Right lobe of liver (tissue), 6 donors: ENCODE data around the gene TRIM42. TPM values are rescaled to one million over a fixed set of nuclear protein-coding genes. Genes with fewer than 3 reads are reported as not detected.
A peak's percentile ranks its signal among the peaks of the same experiment; 100 is the strongest.

Source experiments
- ATAC-seq, 4 donors: fragments of 200-7000 bp; cut with Tn5 transposase; one replicate each; pipeline ENCODE4 v1.9.1; 2020; ENCODE audit warnings: mild to moderate bottlenecking in 4 of 4, moderate library complexity in 4 of 4
- DNase-seq, 3 donors: peaks; one replicate each; pipeline ENCODE4 v3.0.0-alpha.2; 2020
- H3K27ac ChIP-seq, 3 donors: fragments of 200-600 bp; one replicate each; pipeline ENCODE4 v1.8.0; 2022
- H3K27me3 ChIP-seq, 2 donors: fragments of 200-600 bp; one replicate each; pipeline ENCODE4 v1.8.0; 2022
- H3K36me3 ChIP-seq, 4 donors: fragments of 200-600 bp; sonication (generic) in 1 of 4; one replicate each; pipeline versions ENCODE4 v1.5.1 to v1.8.0; 2017 to 2022; ENCODE audit warnings: control low read depth in 1 of 4
- H3K4me1 ChIP-seq, 4 donors: fragments of 200-600 bp; sonication (generic) in 1 of 4; one replicate each; pipeline versions ENCODE4 v1.5.1 to v1.8.0; 2017 to 2022; ENCODE audit warnings: control low read depth in 1 of 4
- H3K4me3 ChIP-seq, 3 donors: fragments of 200-600 bp; one replicate each; pipeline ENCODE4 v1.8.0; 2022
- H3K9me3 ChIP-seq, 4 donors: fragments of 200-600 bp; sonication (generic) in 1 of 4; one replicate each; pipeline versions ENCODE4 v1.5.1 to v1.8.0; 2017 to 2022; ENCODE audit warnings: control low read depth in 1 of 4
- CTCF ChIP-seq, 4 donors: fragments of 200-600 bp in 3 of 4; fragments of 450-650 bp in 1 of 4; IDR thresholded peaks; one replicate each; pipeline versions ENCODE4 v1.5.1 to v1.8.0; 2016 to 2022; ENCODE audit warnings: antibody characterized with exemption in 4 of 4, mild to moderate bottlenecking in 2 of 4
- POLR2A ChIP-seq: fragments of 450-650 bp; IDR thresholded peaks from one replicate; pipeline ENCODE4 v1.6.1; 2017; ENCODE audit warnings: antibody characterized with exemption, mild to moderate bottlenecking
- WGBS: methylation state at CpG from one replicate; pipeline ENCODE4 v1.1.6; 2018; ENCODE audit warnings: low coverage, low lambda C conversion rate; ENCODE audit not compliant: insufficient coverage; ENCODE audit errors: missing lambda C conversion rate; 5-methylcytosine and 5-hydroxymethylcytosine counted together
- intact Hi-C, 2 donors: fragments of 100-400 bp; cut with DNase I; formaldehyde crosslinking; loops; one replicate each; pipeline versions ENCODE4 v1.11.2 to v1.14.1; 2022
- total RNA-seq, 6 experiments: library from RNA; depleted of rRNA in 2 of 6; stranded (reverse); fragments of >200 nt in 2 of 6; fragmentation: NEBNext Ultra II Directional in 3 of 6; extraction: Animal tissue kit (Norgen Biotek cat#: 25700) in 3 of 6; gene quantifications; one replicate each; pipeline versions ENCODE4 v1.1.0 to v1.2.4, GENCODE V29; 2016 to 2023
- donor health status: DM: no; HTN: yes; CAD: no.
- donor health status: DM: no; HTN: no; CAD: no.
- donor health status: DM: no; HTN: no; CAD: no.
- donor health status: DM: no; HTN: yes; CAD: no.
- donor health status: DM: no; HTN: yes; CAD: no.

TRIM42 gene
- total RNA-seq, 6 experiments from 2014 or later: not detected

- peaks cover 0 to 10% (median 0%) of the 10 kb centered on the region in 4 donors for H3K4me1 ChIP-seq
- H3K27me3 ChIP-seq: no peaks in the 10 kb centered on the region
- DNase-seq: no peak
- intact Hi-C loops: no loop called here
- TF ChIP-seq POLR2A: no peak
- TF ChIP-seq CTCF (IDR thresholded peaks at IDR 0.05): no peak
- no peak for ATAC-seq
- WGBS: 57% methylated on average over 4 of the region's 5 CpGs
- no peak overlapping the region for H3K27ac ChIP-seq
- no peak overlapping the region for H3K4me3 ChIP-seq
- no peaks in the 10 kb centered on the region for H3K36me3 ChIP-seq
- no peaks in the 10 kb centered on the region for H3K9me3 ChIP-seq
Measured at GRCh38 chr3:140695361-140696061, 17.6 kb downstream of the TRIM42 start.

DNA sequence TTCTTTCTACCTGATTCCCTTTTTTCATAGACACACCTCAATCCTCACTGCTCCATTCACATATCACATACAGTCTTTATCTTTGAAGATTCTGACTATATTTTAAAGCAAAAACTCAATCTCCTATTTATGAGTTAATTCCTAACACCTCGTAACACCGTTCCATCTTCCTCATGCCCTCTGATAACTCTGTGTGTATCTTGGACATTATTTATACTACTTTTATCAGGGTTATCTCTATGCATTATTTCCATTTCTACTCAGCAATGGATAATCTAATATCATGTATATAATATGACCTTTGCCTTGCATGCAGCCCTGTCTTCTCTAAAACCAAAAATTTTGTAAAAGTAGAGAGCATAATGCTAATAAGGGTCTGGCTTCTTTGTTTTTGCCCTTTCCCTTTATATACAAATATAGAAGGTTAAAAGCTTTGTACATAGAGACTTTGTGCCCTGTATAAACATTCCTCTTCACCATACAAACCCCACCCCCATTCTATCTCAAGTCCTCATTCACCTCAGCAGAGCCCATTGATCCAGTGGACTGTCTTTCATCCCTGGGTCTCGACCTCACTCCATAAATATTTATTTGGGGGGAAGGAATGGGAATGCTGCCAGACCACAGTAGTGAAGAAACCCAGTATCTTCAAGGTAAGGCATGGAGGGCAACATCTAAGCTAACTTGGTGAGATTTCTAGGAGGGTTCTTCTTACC is 21.8 kb downstream of the TRIM42 start:
- ATAC-seq (peak; percentile 69 to 97 (median 86)), DNase-seq (no peak)
- H3K27ac ChIP-seq: no peak overlapping the region
- H3K4me1 ChIP-seq: peaks cover 0 to 10% (median 0%) of the 10 kb centered on the region in 4 donors
- H3K9me3 ChIP-seq: no peaks in the 10 kb centered on the region
- intact Hi-C loops: no loop called here
- no peaks in the 10 kb centered on the region for H3K36me3 ChIP-seq
- no peaks in the 10 kb centered on the region for H3K27me3 ChIP-seq
- WGBS: 24% methylated on average over 3 of the region's 3 CpGs
- TF ChIP-seq POLR2A: no peak
- TF ChIP-seq CTCF (IDR thresholded peaks at IDR 0.05): no peak
- no peak overlapping the region for H3K4me3 ChIP-seq

DNA sequence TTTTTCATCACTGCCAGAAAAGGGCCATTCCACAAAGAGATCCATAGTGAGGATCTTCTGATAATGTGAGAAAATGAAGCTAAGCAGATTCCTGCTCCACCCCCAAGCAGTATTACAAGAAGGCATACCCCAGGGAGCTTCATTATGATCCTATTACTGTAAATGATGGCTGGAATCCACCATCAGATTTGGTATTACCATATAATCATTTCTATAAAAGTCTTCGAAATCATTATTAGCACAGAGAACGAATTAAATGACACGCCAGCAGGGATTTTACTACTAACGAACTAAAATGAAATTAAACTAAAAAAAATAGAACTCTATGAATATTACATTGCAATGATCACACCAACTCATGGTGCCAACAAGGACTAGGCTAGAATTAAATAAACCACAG is 24.4 kb downstream of the TRIM42 start:
- H3K4me3 ChIP-seq: no peak overlapping the region
- H3K4me1 ChIP-seq: peaks cover 0 to 10% (median 0%) of the 10 kb centered on the region in 4 donors
- no peaks in the 10 kb centered on the region for H3K27me3 ChIP-seq
- TF ChIP-seq CTCF (IDR thresholded peaks at IDR 0.05): no peak
- TF ChIP-seq POLR2A: no peak
- 82% methylated on average over 4 of the region's 4 CpGs for WGBS
- no peaks in the 10 kb centered on the region for H3K9me3 ChIP-seq
- intact Hi-C loops: no loop called here
- H3K36me3 ChIP-seq: no peaks in the 10 kb centered on the region
- ATAC-seq: no peak
- no peak for DNase-seq
- H3K27ac ChIP-seq: no peak overlapping the region

GRCh38 chr3:140703496-140703895 is 25.6 kb downstream of the TRIM42 start:
- intact Hi-C loops: no loop called here
- WGBS: 92% methylated on average over 1 of the region's 1 CpG
- no peaks in the 10 kb centered on the region for H3K9me3 ChIP-seq
- DNase-seq (no peak), ATAC-seq (no peak)
- H3K4me1 ChIP-seq: peaks cover 0 to 14% (median 3%) of the 10 kb centered on the region in 4 donors
- no peak overlapping the region for H3K4me3 ChIP-seq
- no peak for TF ChIP-seq POLR2A
- TF ChIP-seq CTCF (IDR thresholded peaks at IDR 0.05): no peak
- no peak overlapping the region for H3K27ac ChIP-seq
- H3K27me3 ChIP-seq: no peaks in the 10 kb centered on the region
- no peaks in the 10 kb centered on the region for H3K36me3 ChIP-seq
